GM12878 (cell line): Measurements from ENCODE around the gene GNL3L. TPM values are rescaled to one million over a fixed set of nuclear protein-coding genes. Genes with fewer than 3 reads are reported as not detected.

ENCODE experiments used
- CBX3 ChIP-seq: fragments of 200-600 bp; sonication (generic); IDR thresholded peaks from 2 replicates; pipeline ENCODE4 v1.6.1; 2016; ENCODE audit warnings: low read depth, borderline replicate concordance
- CTCF ChIP-seq, 3 experiments: IDR thresholded peaks in 2 of 3; conservative IDR thresholded peaks in 1 of 3; 2 replicates each; pipeline ENCODE4 v1.5.1; 2011; ENCODE audit warnings: low read depth in 3 of 3, low read length in 3 of 3, mild to moderate bottlenecking in 3 of 3, control low read depth in 2 of 3, moderate library complexity in 2 of 3, inconsistent platforms in 1 of 3, mixed read lengths in 1 of 3; ENCODE audit not compliant: control insufficient read depth in 2 of 3, insufficient read depth in 1 of 3; ENCODE audit errors: extremely low read depth in 1 of 3
- EED ChIP-seq: sonication (generic); IDR thresholded peaks from 2 replicates; pipeline ENCODE4 v1.6.1; 2016; ENCODE audit warnings: antibody characterized with exemption, low read depth
- NFIC ChIP-seq: IDR thresholded peaks from 2 replicates; pipeline ENCODE4 v1.6.1; 2012; ENCODE audit warnings: low read depth, mild to moderate bottlenecking, inconsistent platforms, low read length, moderate library complexity
- NKRF ChIP-seq: fragments of 450-650 bp; conservative IDR thresholded peaks from 2 replicates; pipeline ENCODE4 v1.6.1; 2017; ENCODE audit warnings: mild to moderate bottlenecking, moderate library complexity
- NR2C2 ChIP-seq: IDR thresholded peaks from 2 replicates; pipeline ENCODE4 v1.6.1; 2011; ENCODE audit warnings: borderline replicate concordance, low read depth; ENCODE audit not compliant: control insufficient read depth, insufficient read length
- RBBP5 ChIP-seq: fragments of 200-600 bp; sonication (generic); conservative IDR thresholded peaks from 2 replicates; pipeline ENCODE4 v1.6.1; 2016
- RELB ChIP-seq: fragments of 450-650 bp; IDR thresholded peaks from 2 replicates; pipeline ENCODE4 v1.6.1; 2017; ENCODE audit warnings: low read depth, mild to moderate bottlenecking, moderate library complexity
- SIX5 ChIP-seq: IDR thresholded peaks from 2 replicates; pipeline ENCODE4 v1.6.1; 2011; ENCODE audit warnings: mild to moderate bottlenecking, low read depth, low read length, moderate library complexity; ENCODE audit not compliant: severe bottlenecking
- SKIL ChIP-seq: fragments of 450-650 bp; IDR thresholded peaks from 2 replicates; pipeline ENCODE4 v1.6.1; 2017; ENCODE audit warnings: mild to moderate bottlenecking, low read depth, inconsistent platforms; ENCODE audit not compliant: poor library complexity, severe bottlenecking
- SP1 ChIP-seq: IDR thresholded peaks from one replicate; pipeline ENCODE4 v1.6.1; 2011; ENCODE audit warnings: low read depth, low read length
- ZNF687 ChIP-seq: fragments of 450-650 bp; IDR thresholded peaks from 2 replicates; pipeline ENCODE4 v1.6.1; 2017; ENCODE audit warnings: mild to moderate bottlenecking, moderate library complexity
- polyA plus RNA-seq, 11 experiments: library from polyadenylated mRNA; depleted of rRNA in 4 of 11; unstranded in 6 of 11; stranded (reverse) in 5 of 11; fragments of >200 nt; fragmentation: Nextera tagmentation in 4 of 11; fragmentation: Illumina TruSeq in 1 of 11; extraction: Ambion mirVana in 4 of 11; extraction: Trizol in 1 of 11; gene quantifications; 1 replicate in 1 of 11; 2 replicates in 10 of 11; pipeline versions ENCODE4 v1.2.1 to v1.2.3, GENCODE V29; 2011 to 2016; ENCODE audit warnings: inconsistent platforms in 2 of 11, missing spikeins in 2 of 11, low read depth in 1 of 11
- total RNA-seq, 4 experiments: library from RNA; depleted of rRNA in 3 of 4; stranded (reverse); fragments of >200 nt in 3 of 4; fragmentation: Illumina TruSeq in 1 of 4; extraction: Trizol in 1 of 4; gene quantifications; 2 replicates each; pipeline versions ENCODE4 v1.2.1 to v1.2.3, GENCODE V29; 2013 to 2021

Gene GNL3L
- total and polyA plus RNA-seq, 10 of the 15 experiments (the other 5 are each of a cell fraction or from before 2014, with no cell fraction given): 5.8 to 57.9 (median 29.1) TPM

- TF ChIP-seq ZNF687 (peak; percentile 71), RBBP5 (no peak), CTCF (IDR thresholded peaks at IDR 0.05 in 2 of 3, conservative IDR thresholded peaks at IDR 0.05 in 1 of 3; ENCODE audit: control insufficient read depth in 2 of 3, extremely low read depth in 1 of 3, insufficient read depth in 1 of 3, low read depth in 3 of 3, low read length in 3 of 3) (no peak), NR2C2 (no peak), EED (no peak), NFIC (no peak), NKRF (0 out of 2 replicates have a peak, but pooled peaks have one; percentile 8), SIX5 (no peak), SKIL (peak; percentile 48), CBX3 (no peak), SP1 (no peak), RELB (peak; percentile 72)
Observed at GRCh38 chrX:54529552-54530356, at the start of gene GNL3L (continued).
